ENCODE data around the gene FLVCR2.

- TF ChIP-seq FOXP4 (CRISPR knock-in tag; IDR thresholded peaks at IDR 0.05) (no peak), CTCF (IDR thresholded peaks at IDR 0.05) (no peak), E2F5 (CRISPR knock-in tag; IDR thresholded peaks at IDR 0.05) (no peak), ELF4 (CRISPR knock-in tag; IDR thresholded peaks at IDR 0.05; ENCODE audit: low read depth) (no peak), ZNF423 (CRISPR knock-in tag; IDR thresholded peaks at IDR 0.05) (no peak), ATF3 (CRISPR knock-in tag; conservative IDR thresholded peaks at IDR 0.05) (no peak), CREB1 (CRISPR knock-in tag; IDR thresholded peaks at IDR 0.05) (no peak), ZSCAN18 (CRISPR knock-in tag; IDR thresholded peaks at IDR 0.05) (no peak), ZNF263 (CRISPR knock-in tag; IDR thresholded peaks at IDR 0.05; ENCODE audit: low read depth) (no peak), MLX (CRISPR knock-in tag; IDR thresholded peaks at IDR 0.05) (no peak), TP53 (CRISPR knock-in tag; IDR thresholded peaks at IDR 0.05) (no peak), OVOL2 (CRISPR knock-in tag; IDR thresholded peaks at IDR 0.05; ENCODE audit: borderline replicate concordance) (no peak), ZNF396 (CRISPR knock-in tag; IDR thresholded peaks at IDR 0.05; ENCODE audit: borderline replicate concordance) (no peak), ZNF512 (CRISPR knock-in tag; IDR thresholded peaks at IDR 0.05; ENCODE audit: borderline replicate concordance) (no peak)
Measured at GRCh38 chr14:75655235-75655634, 76.8 kb downstream of the FLVCR2 start.
